ENCODE data around the gene ZNF581. TPM values are rescaled to one million over a fixed set of nuclear protein-coding genes. Genes with fewer than 3 reads are reported as not detected.

The ZNF581 gene
- total RNA-seq, 1 donor from 2014 or later: 38.8 TPM

- Mint-ChIP-seq H3K27ac (no peak overlapping the region), H3K27me3 (no peaks in the 10 kb centered on the region), H3K36me3 (ENCODE audit: insufficient read depth) (peaks cover 8% of the 10 kb centered on the region), H3K4me1 (ENCODE audit: low read depth) (peaks cover 8% of the 10 kb centered on the region), H3K9me3 (ENCODE audit: low read depth) (no peaks in the 10 kb centered on the region), H3K4me3 (ENCODE audit: low read depth) (peak overlapping the region; percentile 50)
- DNase-seq (ENCODE audit: low spot score, unreplicated experiment): no peak
- no peak for TF ChIP-seq CTCF (IDR thresholded peaks at IDR 0.05; ENCODE audit: unreplicated experiment)
Measured at GRCh38 chr19:55650126-55650557, 6.7 kb downstream of the ZNF581 start.

GRCh38 chr19:55650602-55651230 lies 7.3 kb downstream of the ZNF581 start:
- no peak for DNase-seq (ENCODE audit: low spot score, unreplicated experiment)
- H3K36me3 Mint-ChIP-seq (ENCODE audit: insufficient read depth): peaks cover 8% of the 10 kb centered on the region
- no peaks in the 10 kb centered on the region for H3K27me3 Mint-ChIP-seq
- TF ChIP-seq CTCF (IDR thresholded peaks at IDR 0.05; ENCODE audit: unreplicated experiment): no peak
- peaks cover 9% of the 10 kb centered on the region for H3K4me1 Mint-ChIP-seq (ENCODE audit: low read depth)
- peak overlapping the region; percentile 50 for H3K4me3 Mint-ChIP-seq (ENCODE audit: low read depth)
- no peaks in the 10 kb centered on the region for H3K9me3 Mint-ChIP-seq (ENCODE audit: low read depth)
- H3K27ac Mint-ChIP-seq: no peak overlapping the region

- DNase-seq (ENCODE audit: low spot score, unreplicated experiment): no peak
- H3K9me3 Mint-ChIP-seq (ENCODE audit: low read depth): no peaks in the 10 kb centered on the region
- peaks cover 11% of the 10 kb centered on the region for H3K36me3 Mint-ChIP-seq (ENCODE audit: insufficient read depth)
- H3K4me1 Mint-ChIP-seq (ENCODE audit: low read depth): peaks cover 14% of the 10 kb centered on the region
- H3K4me3 Mint-ChIP-seq (ENCODE audit: low read depth): no peak overlapping the region
- no peak overlapping the region for H3K27ac Mint-ChIP-seq
- no peaks in the 10 kb centered on the region for H3K27me3 Mint-ChIP-seq
- no peak for TF ChIP-seq CTCF (IDR thresholded peaks at IDR 0.05; ENCODE audit: unreplicated experiment)
Measured at GRCh38 chr19:55651236-55651635, 7.8 kb downstream of the ZNF581 start.

GRCh38 chr19:55652311-55653128 lies 9.1 kb downstream of the ZNF581 start:
- Mint-ChIP-seq H3K36me3 (ENCODE audit: insufficient read depth) (peaks cover 9% of the 10 kb centered on the region), H3K4me3 (ENCODE audit: low read depth) (no peak overlapping the region), H3K9me3 (ENCODE audit: low read depth) (no peaks in the 10 kb centered on the region), H3K4me1 (ENCODE audit: low read depth) (peaks cover 24% of the 10 kb centered on the region), H3K27me3 (no peaks in the 10 kb centered on the region), H3K27ac (no peak overlapping the region)
- DNase-seq (ENCODE audit: low spot score, unreplicated experiment): no peak
- no peak for TF ChIP-seq CTCF (IDR thresholded peaks at IDR 0.05; ENCODE audit: unreplicated experiment)

GRCh38 chr19:55653651-55654322 lies 10.3 kb downstream of the ZNF581 start:
- peaks cover 27% of the 10 kb centered on the region for H3K4me1 Mint-ChIP-seq (ENCODE audit: low read depth)
- H3K27me3 Mint-ChIP-seq: no peaks in the 10 kb centered on the region
- peaks cover 9% of the 10 kb centered on the region for H3K36me3 Mint-ChIP-seq (ENCODE audit: insufficient read depth)
- peak; percentile 99 for TF ChIP-seq CTCF (IDR thresholded peaks at IDR 0.05; ENCODE audit: unreplicated experiment)
- no peaks in the 10 kb centered on the region for H3K9me3 Mint-ChIP-seq (ENCODE audit: low read depth)
- DNase-seq (ENCODE audit: low spot score, unreplicated experiment): peak; percentile 97
- H3K4me3 Mint-ChIP-seq (ENCODE audit: low read depth): peak overlapping the region; percentile 90
- H3K27ac Mint-ChIP-seq: peak overlapping the region; percentile 98
